CD4-positive, alpha-beta memory T cell (primary cell): ENCODE results near the gene SCNM1. TPM values are rescaled to one million over a fixed set of nuclear protein-coding genes. Genes with fewer than 3 reads are reported as not detected.

Experiments used
- CTCF ChIA-PET: fragments of 350-600 bp; sonication (Branson Sonifier 250); formaldehyde crosslinking; loops from one replicate; lab custom pipeline; 2021; ENCODE audit warnings: inconsistent platforms; ENCODE audit not compliant: partially characterized antibody; lab: Charles Lee
- POLR2A ChIA-PET: fragments of 350-600 bp; sonication (Branson Sonifier 250); formaldehyde crosslinking; loops from one replicate; lab custom pipeline; 2021; ENCODE audit not compliant: partially characterized antibody; lab: Charles Lee
- DNase-seq, 5 donors: peaks; one replicate each; pipeline versions ENCODE4 v3.0.0 to v3.0.0-alpha.2; 2020 to 2022; ENCODE audit warnings: mixed read lengths in 1 of 5
- H3K27ac ChIP-seq: one replicate; pipeline ENCODE4 v1.7.0; 2013; ENCODE audit warnings: low read depth, low read length
- H3K27me3 ChIP-seq: 2 replicates; pipeline ENCODE4 v1.7.0; 2013; ENCODE audit warnings: mild to moderate bottlenecking, low read length, moderate library complexity; ENCODE audit not compliant: insufficient read depth
- H3K36me3 ChIP-seq: 2 replicates; pipeline ENCODE4 v1.7.0; 2013; ENCODE audit warnings: mild to moderate bottlenecking, low read length, moderate library complexity; ENCODE audit not compliant: insufficient read depth
- H3K4me1 ChIP-seq: 2 replicates; pipeline ENCODE4 v1.7.0; 2013; ENCODE audit warnings: mild to moderate bottlenecking, low read length, moderate library complexity; ENCODE audit not compliant: insufficient read depth
- H3K4me3 ChIP-seq, 2 donors: one replicate each; pipeline ENCODE4 v1.7.0; 2013; ENCODE audit warnings: low read length in 2 of 2, mild to moderate bottlenecking in 1 of 2
- H3K9me3 ChIP-seq, 2 donors: one replicate each; pipeline ENCODE4 v1.7.0; 2013; ENCODE audit warnings: low read length in 2 of 2, control low read depth in 1 of 2; ENCODE audit not compliant: control insufficient read depth in 1 of 2
- H3K27ac Mint-ChIP-seq, 7 donors: one replicate each; pipeline ENCODE4 v1.8.0; 2020 to 2021; ENCODE audit warnings: mixed read lengths in 7 of 7, mild to moderate bottlenecking in 6 of 7, inconsistent platforms in 3 of 7, moderate library complexity in 3 of 7
- H3K27me3 Mint-ChIP-seq, 2 donors: one replicate each; pipeline ENCODE4 v1.8.0; 2020 to 2021; ENCODE audit warnings: mixed read lengths in 2 of 2
- H3K36me3 Mint-ChIP-seq, 2 donors: one replicate each; pipeline ENCODE4 v1.8.0; 2020 to 2021; ENCODE audit warnings: mixed read lengths in 2 of 2, inconsistent platforms in 1 of 2, mild to moderate bottlenecking in 1 of 2
- H3K4me1 Mint-ChIP-seq, 4 donors: one replicate each; pipeline ENCODE4 v1.8.0; 2020 to 2021; ENCODE audit warnings: mixed read lengths in 4 of 4, mild to moderate bottlenecking in 1 of 4
- H3K4me3 Mint-ChIP-seq, 8 donors: one replicate each; pipeline ENCODE4 v1.8.0; 2020 to 2021; ENCODE audit warnings: mixed read lengths in 8 of 8, mild to moderate bottlenecking in 7 of 8, moderate library complexity in 6 of 8, inconsistent platforms in 3 of 8
- H3K9me3 Mint-ChIP-seq, 8 donors: one replicate each; pipeline ENCODE4 v1.8.0; 2020 to 2021; ENCODE audit warnings: mixed read lengths in 8 of 8, mild to moderate bottlenecking in 5 of 8, inconsistent platforms in 3 of 8, moderate library complexity in 1 of 8
- intact Hi-C: fragments of 100-400 bp; cut with micrococcal nuclease; formaldehyde crosslinking; loops from one replicate; pipeline ENCODE4 v1.15.1; 2023
- polyA plus RNA-seq, 2 donors: library from polyadenylated mRNA; unstranded; fragments of 300-500 nt; fragmentation: Illumina TruSeq; gene quantifications; one replicate each; pipeline ENCODE4 v1.2.3, GENCODE V29; 2021
- total RNA-seq, 2 experiments: library from RNA; stranded (reverse); gene quantifications; one replicate each; pipeline ENCODE4 v1.2.3, GENCODE V29; 2021

SCNM1 gene
- total and polyA plus RNA-seq, 4 experiments from 2014 or later, result 57.4 to 80.9 (median 68.9) TPM

DNA sequence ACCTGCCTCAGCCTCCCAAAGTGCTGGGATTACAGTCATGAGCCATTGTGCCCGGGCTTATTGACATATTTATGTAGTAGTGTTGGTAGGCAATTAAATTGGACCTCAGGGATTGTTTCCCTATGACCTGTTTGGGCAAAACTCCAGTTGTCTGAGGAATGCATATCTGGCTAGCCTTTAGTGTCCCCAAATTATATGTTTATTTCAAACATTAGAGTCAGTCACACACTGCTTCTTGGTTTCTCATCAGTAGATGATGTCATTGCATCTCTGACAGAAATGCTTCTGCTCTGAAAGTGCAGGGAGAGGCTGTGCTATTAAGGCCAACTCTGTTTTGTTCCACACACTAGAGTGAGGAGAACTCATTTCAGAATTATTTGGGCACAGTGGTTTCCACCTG lies 44.9 kb downstream of the SCNM1 start:
- H3K4me3 Mint-ChIP-seq, result no peak overlapping the region
- POLR2A ChIA-PET, result interaction anchor here (1.0 kb wide), 1 partner anchor 21 kb away, joined by 3 read pairs; the partner anchor contains the start of gene VPS72

DNA sequence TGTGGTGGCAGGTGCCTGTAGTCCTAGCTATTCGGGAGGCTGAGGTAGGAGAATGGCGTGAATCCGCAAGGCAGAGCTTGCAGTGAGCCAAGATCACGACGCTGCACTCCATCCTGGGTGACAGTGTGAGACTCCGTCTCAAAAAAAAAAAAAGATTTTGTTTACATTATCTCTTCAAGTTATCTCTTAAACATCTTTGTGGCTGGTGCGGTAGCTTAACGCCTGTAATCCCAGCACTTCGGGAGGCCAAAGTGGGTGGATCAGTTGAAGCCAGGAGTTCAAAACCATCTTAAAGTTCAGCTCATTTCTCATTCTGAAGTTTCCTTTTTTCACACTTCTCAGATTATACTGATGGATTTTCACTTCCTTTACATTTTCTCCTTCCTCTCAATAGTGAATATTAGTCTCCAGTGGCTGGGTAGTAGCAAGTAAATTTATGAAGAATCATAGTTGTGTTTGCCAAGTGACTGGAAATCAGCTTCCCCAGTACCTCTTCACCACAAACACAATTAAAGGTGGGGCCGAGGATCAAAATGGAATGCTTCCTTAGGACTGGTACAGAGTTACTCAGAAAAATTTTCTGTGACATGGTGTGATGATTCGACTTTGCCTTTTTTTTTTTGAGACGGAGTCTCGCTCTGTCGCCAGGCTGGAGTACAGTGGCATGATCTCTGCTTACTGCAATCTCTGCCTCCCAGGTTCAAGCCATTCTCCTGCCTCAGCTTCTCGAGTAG lies 46.2 kb downstream of the SCNM1 start:
- intact Hi-C loops, result no loop called here
- no peaks in the 10 kb centered on the region for H3K27me3 ChIP-seq
- H3K4me1 ChIP-seq, result peaks cover 22% of the 10 kb centered on the region
- CTCF ChIA-PET, result interaction anchor here (0.9 to 1.9 kb wide), 5 partner anchors 17 to 129 kb away, joined by 3 to 6 read pairs (median 3); no protein-coding TSS in a partner anchor
- DNase-seq, result peak in 1 of 5 donors; percentile 19
- Mint-ChIP-seq H3K27me3 (no peaks in the 10 kb centered on the region), H3K4me3 (peak overlapping the region in 7 of 8 donors; percentile 23 to 84 (median 69)), H3K4me1 (peaks cover 17 to 45% (median 25%) of the 10 kb centered on the region in 4 donors), H3K27ac (peak overlapping the region in 5 of 7 donors; percentile 89 to 95 (median 92)), H3K9me3 (no peaks in the 10 kb centered on the region), H3K36me3 (peaks cover 10 to 31% of the 10 kb centered on the region in 2 donors)
- H3K27ac ChIP-seq, result no peak overlapping the region
- no peak overlapping the region for H3K4me3 ChIP-seq
- POLR2A ChIA-PET, result interaction anchor here (0.7 to 2.1 kb wide), 3 partner anchors 11 to 96 kb away, joined by 4 to 7 read pairs (median 7); partner anchors contain the start of gene VPS72
- H3K9me3 ChIP-seq, result no peaks in the 10 kb centered on the region
- peaks cover 9% of the 10 kb centered on the region for H3K36me3 ChIP-seq

More for the DNA sequence above, 44.9 kb downstream of the SCNM1 start:
- Histone ChIP-seq H3K4me3 (no peak overlapping the region), H3K36me3 (peaks cover 12% of the 10 kb centered on the region), H3K27ac (no peak overlapping the region), H3K27me3 (no peaks in the 10 kb centered on the region), H3K4me1 (peaks cover 22% of the 10 kb centered on the region), H3K9me3 (no peaks in the 10 kb centered on the region)
- Mint-ChIP-seq H3K9me3 (no peaks in the 10 kb centered on the region), H3K4me1 (peaks cover 18 to 41% (median 22%) of the 10 kb centered on the region in 4 donors), H3K27me3 (no peaks in the 10 kb centered on the region), H3K27ac (peak overlapping the region in 1 of 7 donors; percentile 29), H3K36me3 (peaks cover 13 to 36% of the 10 kb centered on the region in 2 donors)
- intact Hi-C loops, result no loop called here
- CTCF ChIA-PET, result interaction anchor here (1.5 to 1.9 kb wide), 2 partner anchors 41 to 111 kb away, joined by 4 to 6 read pairs; no protein-coding TSS in a partner anchor
- DNase-seq, result no peak

DNA sequence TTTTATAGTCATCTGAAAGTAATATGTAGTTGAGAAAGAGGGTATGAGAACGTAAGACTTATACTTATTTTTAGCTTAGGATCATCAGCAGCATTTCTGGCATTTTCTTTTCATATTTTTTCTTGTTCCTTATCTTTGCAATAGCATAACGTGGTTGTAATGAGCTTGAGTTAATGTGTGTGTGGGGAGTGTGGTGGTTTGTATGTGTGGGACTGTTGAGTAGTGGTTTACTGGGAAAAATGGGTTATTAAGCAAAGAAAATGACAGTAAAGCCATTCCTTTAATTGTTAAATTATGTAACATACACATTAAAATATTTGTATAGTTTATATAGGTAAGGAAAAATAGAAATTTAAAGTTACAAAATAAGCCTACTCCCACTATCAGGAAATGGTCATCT lies 47.6 kb downstream of the SCNM1 start:
- intact Hi-C loops, result no loop called here
- Histone ChIP-seq H3K27ac (no peak overlapping the region), H3K4me1 (peaks cover 22% of the 10 kb centered on the region), H3K36me3 (no peaks in the 10 kb centered on the region), H3K27me3 (no peaks in the 10 kb centered on the region), H3K9me3 (no peaks in the 10 kb centered on the region), H3K4me3 (no peak overlapping the region)
- Mint-ChIP-seq H3K27ac (peak overlapping the region in 5 of 7 donors; percentile 2 to 77 (median 42)), H3K4me3 (no peak overlapping the region), H3K4me1 (peaks cover 17 to 56% (median 26%) of the 10 kb centered on the region in 4 donors), H3K27me3 (no peaks in the 10 kb centered on the region), H3K9me3 (no peaks in the 10 kb centered on the region), H3K36me3 (peaks cover 10 to 29% of the 10 kb centered on the region in 2 donors)
- no peak for DNase-seq
- ChIA-PET CTCF (interaction anchor here (1.0 kb wide), 1 partner anchor 38 kb away, joined by 5 read pairs; no protein-coding TSS in a partner anchor), POLR2A (interaction anchor here (2.1 kb wide), 1 partner anchor 24 kb away, joined by 7 read pairs; the partner anchor contains the start of gene VPS72)

Other genes starting within 250 kb of the SCNM1 start
- gene SETDB1, start 239.8 kb upstream of the SCNM1 start, total RNA-seq, result 10 to 100 TPM; 71.4 to 72.6 TPM
- gene SETDB1, start 239.8 kb upstream of the SCNM1 start, polyA plus RNA-seq, result 10 to 100 TPM in 1 of 2 donors, 1 to 10 TPM in 1; 9.8 to 14.2 TPM
- gene CERS2, start 191.3 kb upstream of the SCNM1 start, total RNA-seq, result 100 to 1,000 TPM; 145 to 149 TPM
- gene CERS2, start 191.3 kb upstream of the SCNM1 start, polyA plus RNA-seq, result 100 to 1,000 TPM; 184 to 206 TPM
- under 1 TPM in 1 of 2 experiments, not detected in 1; 0.17 TPM for gene ANXA9, start 183.9 kb upstream of the SCNM1 start, total RNA-seq
- under 1 TPM; 0.23 to 0.33 TPM for gene ANXA9, start 183.9 kb upstream of the SCNM1 start, polyA plus RNA-seq
- gene MINDY1, start 159.2 kb upstream of the SCNM1 start, total RNA-seq, result 10 to 100 TPM; 31.4 to 32.1 TPM
- 10 to 100 TPM in 1 of 2 donors, 1 to 10 TPM in 1; 6.5 to 17.6 TPM for gene MINDY1, start 159.2 kb upstream of the SCNM1 start, polyA plus RNA-seq
- 10 to 100 TPM; 35.0 to 38.9 TPM for gene PRUNE1, start 157.7 kb upstream of the SCNM1 start, total RNA-seq
- gene PRUNE1, start 157.7 kb upstream of the SCNM1 start, polyA plus RNA-seq, result 10 to 100 TPM; 52.6 to 59.0 TPM
- gene BNIPL, start 129.6 kb upstream of the SCNM1 start, total RNA-seq, result 1 to 10 TPM; 4.6 to 8.3 TPM
- gene BNIPL, start 129.6 kb upstream of the SCNM1 start, polyA plus RNA-seq, result not detected
- 1 to 10 TPM; 2.4 to 3.5 TPM for gene C1orf56, start 118.4 kb upstream of the SCNM1 start, total RNA-seq
- gene C1orf56, start 118.4 kb upstream of the SCNM1 start, polyA plus RNA-seq, result 1 to 10 TPM; 1.4 to 3.6 TPM
- 100 to 1,000 TPM; 478 to 483 TPM for gene CDC42SE1, start 106.5 kb upstream of the SCNM1 start, total RNA-seq
- 100 to 1,000 TPM in 1 of 2 donors, 10 to 100 TPM in 1; 66.2 to 100 TPM for gene CDC42SE1, start 106.5 kb upstream of the SCNM1 start, polyA plus RNA-seq
- 1 to 10 TPM; 4.5 to 4.9 TPM for gene MLLT11, start 105.7 kb upstream of the SCNM1 start, total RNA-seq
- 1 to 10 TPM; 3.6 to 3.9 TPM for gene MLLT11, start 105.7 kb upstream of the SCNM1 start, polyA plus RNA-seq
- gene GABPB2, start 95.4 kb upstream of the SCNM1 start, total RNA-seq, result 10 to 100 TPM; 36.8 to 42.8 TPM
- gene GABPB2, start 95.4 kb upstream of the SCNM1 start, polyA plus RNA-seq, result 10 to 100 TPM in 1 of 2 donors, 1 to 10 TPM in 1; 4.9 to 14.2 TPM
- gene SEMA6C, start 19.5 kb upstream of the SCNM1 start, total RNA-seq, result 1 to 10 TPM; 7.6 to 8.2 TPM
- 1 to 10 TPM in 1 of 2 donors, under 1 TPM in 1; 0.54 to 2.1 TPM for gene SEMA6C, start 19.5 kb upstream of the SCNM1 start, polyA plus RNA-seq
- 10 to 100 TPM; 45.9 to 49.7 TPM for gene TNFAIP8L2, start 9.5 kb upstream of the SCNM1 start, total RNA-seq
- gene TNFAIP8L2, start 9.5 kb upstream of the SCNM1 start, polyA plus RNA-seq, result 10 to 100 TPM; 10.8 to 42.3 TPM
- 1 to 10 TPM; 1.0 to 1.3 TPM for gene LYSMD1, start 242 bp upstream of the SCNM1 start, total RNA-seq
- gene LYSMD1, start 242 bp upstream of the SCNM1 start, polyA plus RNA-seq, result under 1 TPM in 1 of 2 donors, not detected in 1; 0.59 TPM
- 1 to 10 TPM; 6.4 TPM for gene TMOD4, start 9.8 kb downstream of the SCNM1 start, total RNA-seq
- gene TMOD4, start 9.8 kb downstream of the SCNM1 start, polyA plus RNA-seq, result not detected
- gene VPS72, start 24.1 kb downstream of the SCNM1 start, total RNA-seq, result 10 to 100 TPM; 68.1 to 68.4 TPM
- gene VPS72, start 24.1 kb downstream of the SCNM1 start, polyA plus RNA-seq, result 100 to 1,000 TPM in 1 of 2 donors, 10 to 100 TPM in 1; 80.6 to 102 TPM
- gene PIP5K1A, start 32.4 kb downstream of the SCNM1 start, total RNA-seq, result 10 to 100 TPM; 50.8 to 53.1 TPM
- gene PIP5K1A, start 32.4 kb downstream of the SCNM1 start, polyA plus RNA-seq, result 10 to 100 TPM; 13.7 to 16.2 TPM
- 100 to 1,000 TPM; 143 to 151 TPM for gene PSMD4, start 88.6 kb downstream of the SCNM1 start, total RNA-seq
- 100 to 1,000 TPM; 242 to 380 TPM for gene PSMD4, start 88.6 kb downstream of the SCNM1 start, polyA plus RNA-seq
- gene ZNF687, start 116.2 kb downstream of the SCNM1 start, total RNA-seq, result 10 to 100 TPM; 39.2 to 39.3 TPM
- 1 to 10 TPM in 1 of 2 donors, under 1 TPM in 1; 0.36 to 1.3 TPM for gene ZNF687, start 116.2 kb downstream of the SCNM1 start, polyA plus RNA-seq
- gene PI4KB, start 161.3 kb downstream of the SCNM1 start, total RNA-seq, result 10 to 100 TPM; 87.2 to 97.4 TPM
- 10 to 100 TPM; 56.6 to 68.8 TPM for gene PI4KB, start 161.3 kb downstream of the SCNM1 start, polyA plus RNA-seq
- 10 to 100 TPM; 56.3 to 64.3 TPM for gene RFX5, start 181.1 kb downstream of the SCNM1 start, total RNA-seq
- 10 to 100 TPM; 32.1 to 33.6 TPM for gene RFX5, start 181.1 kb downstream of the SCNM1 start, polyA plus RNA-seq
- not detected for gene SELENBP1, start 206.6 kb downstream of the SCNM1 start, total RNA-seq
- gene SELENBP1, start 206.6 kb downstream of the SCNM1 start, polyA plus RNA-seq, result not detected
- 100 to 1,000 TPM; 189 to 202 TPM for gene PSMB4, start 233.4 kb downstream of the SCNM1 start, total RNA-seq
- gene PSMB4, start 233.4 kb downstream of the SCNM1 start, polyA plus RNA-seq, result 10 to 100 TPM; 68.2 to 85.7 TPM